Esophagus muscularis mucosa (tissue), 3 donors: ENCODE results near the gene MEIS2.

ENCODE experiments used
- CTCF ChIP-seq, 3 experiments: fragments of 200-600 bp in 2 of 3; fragments of 450-650 bp in 1 of 3; sonication (generic) in 2 of 3; IDR thresholded peaks; one replicate each; pipeline ENCODE4 v1.5.1; 2017 to 2019; ENCODE audit warnings: antibody characterized with exemption in 3 of 3, mild to moderate bottlenecking in 2 of 3, moderate library complexity in 1 of 3
- POLR2A ChIP-seq: fragments of 450-650 bp; IDR thresholded peaks from one replicate; pipeline ENCODE4 v1.6.1; 2017; ENCODE audit warnings: antibody characterized with exemption, moderate library complexity, mild to moderate bottlenecking, low read depth

GRCh38 chr15:37037071-37037655, 63.2 kb downstream of the MEIS2 start:
- TF ChIP-seq CTCF (IDR thresholded peaks at IDR 0.05) (no peak), POLR2A (no peak)
